DMS79 (cell line): Measurements from ENCODE around the gene NIPAL4.

Source experiments
- DNase-seq: peaks from one replicate; lab custom pipeline; 2025; lab: John Stamatoyannopoulos, UW

NIPAL4 gene

DNA sequence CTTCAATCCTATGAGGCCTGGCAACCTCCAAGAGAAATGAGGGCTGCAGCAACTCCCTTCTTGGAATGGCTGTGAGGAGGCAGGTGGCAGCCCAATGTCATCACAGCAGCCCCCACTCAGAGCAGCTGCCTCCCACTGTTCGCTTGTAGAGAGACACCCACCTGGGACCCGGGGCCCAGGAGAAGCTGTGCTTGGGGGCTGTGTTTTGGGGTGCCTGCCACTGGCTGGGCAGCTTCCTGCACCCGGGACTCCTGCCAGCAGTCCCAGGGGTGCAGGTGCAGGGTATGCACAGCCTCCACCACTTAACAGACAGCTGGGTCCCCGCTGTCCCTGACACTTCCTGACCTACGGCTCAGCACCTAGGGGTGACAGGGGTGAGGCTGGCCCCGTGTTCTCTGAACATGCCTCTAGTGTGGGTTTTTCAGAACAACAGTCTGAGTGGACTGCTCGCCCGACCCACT, 26.2 kb downstream of the NIPAL4 start:
- no peak for DNase-seq

DNA sequence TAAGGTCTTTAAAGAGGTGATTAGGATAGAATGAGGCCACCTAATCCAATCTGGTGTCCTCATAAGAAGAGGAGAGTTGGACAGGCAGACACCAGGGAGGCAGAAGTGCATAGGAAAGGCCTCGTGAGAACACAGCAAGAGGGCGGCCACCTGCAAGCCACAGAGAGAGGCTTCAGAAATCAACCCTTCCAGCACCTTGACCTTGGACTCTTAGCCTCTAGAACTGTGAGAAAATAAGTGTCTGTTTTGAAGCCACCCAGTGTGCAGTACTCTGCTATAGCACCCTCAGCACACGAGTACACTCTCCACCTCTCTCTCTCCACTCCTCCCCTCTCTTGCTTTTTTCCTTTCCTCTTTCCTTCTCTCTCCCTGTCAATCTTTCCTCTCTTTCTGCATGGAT, 26.8 kb downstream of the NIPAL4 start:
- no peak for DNase-seq

DNA sequence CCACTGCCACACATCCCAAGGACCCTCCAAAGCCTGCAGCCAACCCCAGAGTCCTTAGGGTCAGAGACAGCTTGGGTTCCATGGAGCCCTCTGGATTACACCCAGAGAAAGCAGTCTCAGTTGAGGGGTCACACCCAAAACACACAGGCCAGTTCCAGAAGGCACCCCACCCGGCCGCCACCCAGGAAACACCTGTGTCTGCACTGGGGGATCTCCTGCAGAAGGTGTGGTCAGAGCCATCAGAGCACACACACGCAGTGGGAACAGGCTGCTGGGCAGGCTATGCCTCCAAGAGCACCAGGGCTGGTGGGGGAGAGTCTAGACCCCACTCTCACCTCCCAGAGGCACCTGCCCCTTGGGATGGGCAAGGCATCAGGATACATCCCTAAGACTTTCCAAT, 27.3 kb downstream of the NIPAL4 start:
- no peak for DNase-seq

DNA sequence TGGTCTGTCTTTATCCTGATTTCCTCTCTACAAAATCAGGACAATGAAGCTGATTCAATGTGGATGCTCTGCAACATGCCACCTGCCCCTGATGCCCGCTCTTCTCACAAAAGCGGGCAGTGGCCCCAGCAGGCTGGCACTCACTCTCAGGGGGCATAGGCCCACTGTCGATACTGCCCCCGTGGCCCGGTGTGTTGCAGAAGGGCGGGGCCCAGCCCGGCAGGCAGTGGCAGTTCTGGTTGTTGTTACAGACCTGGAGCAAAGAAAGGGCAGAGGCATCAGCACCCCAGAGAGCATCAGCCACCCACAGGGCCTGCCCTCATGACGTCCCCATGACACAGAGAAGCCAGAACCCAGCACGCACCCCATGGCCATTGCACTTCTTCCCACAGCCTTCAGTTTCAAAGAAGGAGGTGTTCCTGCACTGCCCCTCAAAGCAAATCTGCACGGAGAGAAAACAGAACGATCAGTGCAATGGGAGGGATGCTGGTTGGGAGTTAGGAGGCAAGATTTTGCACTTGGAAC, 31.5 kb downstream of the NIPAL4 start:
- no peak for DNase-seq

DNA sequence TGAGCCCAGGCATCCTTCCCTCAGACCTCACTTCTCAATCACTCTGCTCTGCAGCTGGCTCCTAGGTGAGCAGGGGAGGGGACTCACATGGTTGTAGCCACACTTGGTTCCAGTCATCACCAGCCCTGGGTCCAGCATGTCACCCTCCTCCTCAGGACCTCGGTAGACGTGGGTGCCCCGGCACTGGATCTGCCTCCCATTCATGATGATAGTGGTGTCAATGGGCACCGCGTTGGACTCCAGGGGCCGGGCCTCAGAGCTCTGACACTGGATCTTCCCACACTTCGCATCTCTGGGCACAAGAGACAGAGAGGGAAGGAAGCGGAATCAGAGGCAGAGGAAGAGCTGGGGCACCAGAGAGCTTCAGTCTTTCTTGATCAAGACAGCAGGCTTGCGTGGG, 32.9 kb downstream of the NIPAL4 start:
- no peak for DNase-seq

DNA sequence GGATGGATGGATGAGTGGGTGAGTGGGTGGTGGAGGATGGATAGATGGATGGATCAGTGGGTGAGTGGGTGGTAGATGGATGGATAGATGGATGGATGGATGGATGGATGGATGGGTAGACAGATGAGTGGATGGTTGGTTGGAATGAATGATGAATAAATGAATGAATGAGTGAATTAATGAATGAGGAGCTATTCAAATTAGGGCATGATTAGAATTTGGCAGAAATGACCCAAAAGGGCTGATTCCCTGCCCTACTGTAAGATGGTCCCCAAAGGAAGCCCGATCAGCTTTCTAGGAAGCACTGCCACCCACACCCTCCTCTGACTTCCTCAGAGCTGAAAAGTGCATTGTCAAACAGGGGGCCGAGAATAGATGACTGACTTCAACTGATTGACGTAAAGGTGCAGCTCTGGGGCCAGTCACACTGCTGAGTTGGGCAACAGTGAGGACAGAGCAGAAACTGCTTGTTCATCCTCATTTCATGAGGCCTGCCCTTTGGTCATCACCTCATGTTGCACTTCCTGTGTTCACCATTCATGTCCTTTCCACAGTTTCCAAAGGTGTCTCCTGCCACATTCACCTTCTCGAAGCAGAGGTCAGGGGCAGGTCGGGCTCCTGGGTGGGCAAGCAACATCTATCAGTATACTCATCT, 34.3 kb downstream of the NIPAL4 start:
- DNase-seq: no peak

DNA sequence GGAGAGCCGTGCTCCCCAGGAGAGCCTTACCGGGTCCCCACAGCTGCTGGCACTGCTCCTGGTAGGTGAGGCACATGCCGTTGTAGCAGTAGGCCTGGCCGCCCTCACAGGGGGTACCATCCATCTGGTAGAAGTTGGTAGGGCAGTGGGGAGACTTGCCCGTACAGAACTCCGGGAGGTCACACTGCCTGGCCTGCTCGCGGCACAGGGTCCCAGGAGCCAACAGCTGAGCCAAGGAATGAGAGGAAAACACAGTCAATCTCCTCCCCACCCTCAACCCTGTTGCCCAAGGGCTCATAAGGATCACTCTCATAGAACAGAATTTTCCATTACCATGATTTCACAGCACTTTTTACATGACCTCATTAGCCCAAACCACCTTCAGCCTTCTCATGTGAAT, 36.9 kb downstream of the NIPAL4 start:
- DNase-seq: no peak

DNA sequence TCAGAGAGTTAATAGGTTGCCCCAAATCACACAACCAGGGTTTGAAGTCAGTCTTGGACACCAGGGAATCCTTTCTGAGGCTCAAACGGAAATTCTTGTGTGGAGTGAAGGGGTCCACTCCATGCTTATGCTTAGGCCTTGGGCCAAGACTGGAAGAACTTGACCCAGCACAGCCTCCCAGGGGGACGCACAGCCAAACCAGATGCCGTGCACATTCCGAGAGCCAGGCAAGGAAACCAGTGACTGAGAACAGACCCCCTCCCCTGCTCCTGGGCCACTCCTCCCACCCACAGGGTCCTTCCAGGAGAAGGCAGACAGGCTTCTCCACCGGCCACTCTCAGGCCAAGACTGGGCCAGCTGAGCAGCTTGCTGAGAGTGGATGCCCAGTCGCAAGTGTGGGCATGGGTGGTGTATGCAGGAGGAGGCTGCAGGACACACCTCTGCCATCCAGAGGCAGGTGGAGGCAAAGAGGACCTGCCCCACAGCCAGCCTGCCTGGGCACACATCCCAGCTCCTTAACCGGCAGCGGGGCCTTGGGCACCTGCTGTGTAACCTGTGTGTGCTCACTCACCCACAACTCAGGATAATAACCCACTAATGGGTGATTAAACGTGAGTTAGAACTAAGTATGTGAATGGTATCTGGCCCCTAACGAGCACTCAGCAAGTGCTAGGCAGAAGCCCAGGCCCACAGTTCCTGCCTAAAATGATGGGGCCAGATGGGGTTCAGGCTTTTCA, 38.0 kb downstream of the NIPAL4 start:
- peak; percentile 49 for DNase-seq

DNA sequence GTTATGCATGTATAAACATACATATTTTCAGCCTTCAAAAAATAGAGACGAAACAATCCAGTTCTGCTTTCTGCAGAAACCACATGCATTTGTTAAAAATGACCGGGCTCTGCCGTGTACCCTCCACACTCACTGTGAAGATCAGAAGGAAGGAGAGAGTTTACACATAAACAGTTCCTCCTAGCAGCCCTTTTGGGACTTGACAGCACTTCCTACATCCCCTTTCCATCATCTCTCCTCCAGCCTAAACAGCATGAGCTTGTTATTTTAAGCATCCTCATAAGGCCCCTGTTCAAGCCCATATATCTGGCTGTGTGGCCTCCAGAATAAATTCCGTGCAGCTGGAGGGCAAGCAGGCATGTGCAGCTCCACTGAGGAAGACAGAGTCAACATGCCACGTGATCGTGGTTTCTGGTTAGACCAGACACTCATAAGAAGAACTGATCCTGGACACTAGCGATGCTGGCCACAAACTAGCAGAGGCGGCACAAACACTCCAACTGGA, 42.2 kb downstream of the NIPAL4 start:
- no peak for DNase-seq

DNA sequence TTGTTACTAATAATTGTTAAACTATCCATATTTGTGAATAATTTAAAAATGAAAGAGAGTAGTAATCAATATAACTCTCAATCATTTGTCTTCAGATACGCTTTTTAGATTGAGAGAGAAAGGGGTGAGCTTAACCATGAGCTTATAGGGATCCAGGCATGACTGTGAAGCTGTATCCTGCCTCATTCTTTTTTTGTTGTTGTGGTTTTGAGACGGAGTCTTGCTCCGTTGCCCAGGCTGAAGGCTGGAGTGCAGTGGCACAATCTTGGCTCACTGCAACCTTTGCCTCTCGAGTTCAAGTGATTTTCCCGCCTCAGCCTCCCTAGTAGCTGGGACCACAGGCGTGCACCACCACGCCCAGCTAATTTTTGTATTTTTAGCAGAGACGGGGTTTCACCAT, 44.0 kb downstream of the NIPAL4 start:
- no peak for DNase-seq

DNA sequence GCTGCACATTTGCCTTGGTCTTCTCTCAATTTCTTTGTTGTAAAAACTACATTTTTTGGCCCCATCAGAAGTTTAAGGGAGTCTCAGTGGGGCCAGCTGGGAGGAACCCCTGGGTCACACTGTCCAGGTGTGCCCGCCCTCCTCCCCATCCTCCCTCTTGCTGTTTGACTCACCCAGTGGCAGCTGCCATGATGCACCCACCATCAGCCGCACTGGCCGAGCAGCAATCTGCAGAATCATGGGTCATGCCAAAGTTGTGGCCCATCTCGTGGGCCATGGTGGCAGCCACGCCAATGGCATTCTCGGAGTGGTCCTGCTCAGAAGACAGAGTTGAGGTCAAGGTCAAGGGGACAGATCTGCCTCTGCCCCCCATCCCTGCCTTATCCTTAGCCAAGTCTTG, 45.5 kb downstream of the NIPAL4 start:
- no peak for DNase-seq

DNA sequence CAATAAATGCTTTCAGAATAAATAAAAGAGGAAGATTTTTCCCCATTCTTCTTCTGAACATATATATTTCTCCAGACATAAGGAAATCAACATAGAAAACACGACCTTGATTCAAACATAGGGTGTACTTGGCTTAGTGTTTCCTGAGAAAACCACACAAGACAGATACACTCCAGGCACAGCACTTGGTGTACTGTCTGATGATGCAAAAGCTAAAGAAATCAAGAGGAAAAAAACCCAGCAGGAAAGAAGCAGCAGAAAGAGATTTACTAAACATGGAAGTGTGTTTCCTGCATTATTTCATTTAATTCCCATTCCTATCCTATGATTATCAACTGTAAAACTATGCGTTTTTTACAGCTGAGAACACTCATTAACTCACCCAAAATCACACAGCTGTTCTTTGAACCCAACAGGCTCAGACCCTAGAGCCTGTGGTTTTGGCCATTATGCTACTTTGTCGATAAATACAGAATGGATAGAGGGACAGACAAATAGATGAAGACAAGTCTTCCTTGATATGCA, 46.1 kb downstream of the NIPAL4 start:
- DNase-seq: no peak

DNA sequence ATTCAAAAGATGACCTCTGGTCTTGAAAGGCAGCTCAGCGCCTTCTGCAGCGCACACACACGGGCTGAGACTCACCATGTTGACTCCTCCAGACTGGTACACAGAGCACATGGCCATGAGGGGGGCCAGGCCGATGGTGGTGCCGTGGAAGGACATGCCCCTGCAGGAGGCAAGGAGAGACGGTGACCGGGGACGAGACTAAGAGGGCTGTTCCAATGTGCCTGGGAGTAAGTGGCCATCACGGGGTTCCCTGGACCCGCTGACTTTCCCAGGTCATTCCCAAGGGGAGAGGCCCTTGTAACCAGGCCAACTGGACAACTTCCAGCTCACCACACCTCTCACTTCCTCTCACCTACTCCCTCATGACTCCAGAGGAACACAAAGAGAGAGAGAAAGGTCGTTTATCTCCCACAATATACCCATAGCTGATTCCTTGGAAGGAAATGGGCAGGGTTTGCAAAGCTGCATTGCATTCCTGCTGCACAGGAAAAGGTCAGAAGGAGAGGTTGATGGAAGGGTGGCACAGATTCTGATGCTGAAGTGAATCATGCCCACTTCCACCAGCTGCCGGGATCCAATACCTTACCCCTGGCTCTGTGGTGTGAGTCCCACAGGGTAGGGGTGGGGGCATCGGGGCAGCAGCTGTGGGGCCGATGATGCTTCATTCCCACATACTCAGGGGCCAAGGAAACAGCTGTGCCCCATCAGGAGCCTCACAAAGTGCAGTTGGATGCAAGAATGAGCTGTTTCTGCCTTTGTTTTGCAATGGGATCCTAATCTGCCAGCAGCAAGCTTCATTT, 47.2 kb downstream of the NIPAL4 start:
- no peak for DNase-seq

DNA sequence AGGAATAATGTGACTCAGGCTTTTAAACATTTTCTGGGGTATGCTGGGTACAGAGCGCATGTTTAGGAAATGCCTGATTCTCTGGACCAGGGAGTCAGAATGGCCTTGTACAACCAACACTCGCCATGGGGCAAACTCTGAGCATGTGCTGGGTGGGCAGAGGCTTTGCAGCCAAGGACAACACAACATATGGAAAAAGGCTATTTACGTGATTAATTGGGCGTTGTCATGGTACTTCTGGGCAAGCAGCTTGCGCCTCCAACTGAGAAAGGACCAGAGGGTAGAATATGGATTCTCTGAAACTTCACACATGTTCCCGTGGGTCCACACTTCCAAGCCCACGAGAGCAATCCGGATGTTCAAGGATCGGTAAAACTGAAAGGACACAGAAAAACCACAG, 49.1 kb downstream of the NIPAL4 start:
- no peak for DNase-seq

DNA sequence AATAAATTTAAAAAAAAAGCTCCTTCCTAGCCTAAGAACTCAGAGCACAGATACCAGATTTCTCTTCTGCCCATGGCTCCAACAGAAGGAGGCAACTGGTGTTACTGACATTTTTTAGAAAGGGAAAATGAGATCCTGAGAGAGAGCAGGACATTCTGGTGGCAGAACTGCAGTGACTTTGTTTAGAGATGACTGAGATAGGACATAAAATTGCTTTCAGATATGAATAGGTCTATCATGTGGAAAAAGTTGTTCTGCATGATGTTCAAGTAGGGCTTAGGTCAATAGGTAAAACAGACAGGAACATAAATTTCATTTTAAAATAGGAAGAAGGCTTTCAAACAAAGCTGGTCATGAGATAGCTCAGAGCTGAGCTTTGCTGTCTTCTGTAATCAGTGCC, 49.6 kb downstream of the NIPAL4 start:
- DNase-seq: no peak

DNA sequence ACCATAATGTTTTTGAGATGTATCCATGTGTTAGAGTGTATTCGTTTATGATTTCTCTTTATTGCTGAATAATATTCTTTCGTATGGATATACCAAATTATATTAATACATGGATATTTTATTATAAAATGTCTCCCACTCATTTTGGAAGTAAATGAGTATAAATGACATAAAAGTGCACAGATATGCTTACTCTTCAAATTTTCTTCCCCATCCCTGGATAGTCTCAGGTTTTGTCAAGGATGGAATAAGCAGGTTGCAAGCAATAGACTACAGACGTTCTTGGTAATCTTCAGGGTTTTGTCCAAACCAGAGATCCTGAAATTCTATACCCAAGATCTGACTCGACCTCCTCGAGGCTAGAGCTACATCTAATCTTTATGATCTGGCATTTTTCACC, 50.7 kb downstream of the NIPAL4 start:
- no peak for DNase-seq

DNA sequence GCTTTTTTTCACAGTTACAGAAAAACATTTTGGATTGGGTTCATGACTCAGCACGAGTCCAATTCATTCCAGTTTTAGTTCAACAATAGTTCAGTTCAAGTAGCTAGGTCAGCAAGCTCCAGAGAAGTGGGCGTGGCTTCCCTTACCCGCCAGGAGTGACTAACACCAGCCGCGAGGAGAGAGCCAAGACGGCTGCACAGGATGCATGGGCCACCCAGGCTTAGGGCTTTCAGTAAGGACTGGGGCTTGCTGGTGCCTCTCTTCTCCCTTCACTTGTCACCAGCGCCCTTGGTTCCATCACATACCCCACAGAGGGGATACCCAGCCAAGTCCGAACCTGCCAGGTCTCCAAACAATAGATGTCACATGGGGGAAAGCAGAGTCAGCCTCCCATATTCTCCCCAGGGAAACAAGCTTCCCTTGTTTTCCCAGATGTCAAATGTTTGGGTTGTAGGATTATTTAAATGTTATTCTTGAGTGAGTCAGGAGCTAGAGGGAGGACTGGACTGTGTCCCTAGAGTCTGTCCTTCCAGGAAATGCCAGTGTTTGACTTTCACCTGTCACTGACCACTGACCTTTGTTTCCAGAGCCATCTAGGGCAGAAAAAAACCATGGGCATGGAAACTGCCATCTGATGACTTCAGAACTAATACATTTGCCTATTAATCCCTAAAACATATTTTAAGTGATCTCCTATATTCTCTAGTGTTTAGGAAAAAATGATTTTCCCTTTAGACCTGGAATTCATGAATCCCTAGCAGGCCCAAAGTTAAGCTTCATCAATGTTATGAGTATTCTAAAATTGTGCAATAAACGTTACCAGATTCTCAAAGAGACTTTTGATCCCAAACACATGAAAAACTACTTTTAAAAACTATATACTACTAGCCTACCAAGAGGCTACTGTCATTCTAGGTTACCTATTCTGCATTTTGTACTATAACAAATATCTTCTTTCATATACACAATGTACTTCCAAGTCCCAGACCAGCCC, 51.9 kb downstream of the NIPAL4 start:
- no peak for DNase-seq

DNA sequence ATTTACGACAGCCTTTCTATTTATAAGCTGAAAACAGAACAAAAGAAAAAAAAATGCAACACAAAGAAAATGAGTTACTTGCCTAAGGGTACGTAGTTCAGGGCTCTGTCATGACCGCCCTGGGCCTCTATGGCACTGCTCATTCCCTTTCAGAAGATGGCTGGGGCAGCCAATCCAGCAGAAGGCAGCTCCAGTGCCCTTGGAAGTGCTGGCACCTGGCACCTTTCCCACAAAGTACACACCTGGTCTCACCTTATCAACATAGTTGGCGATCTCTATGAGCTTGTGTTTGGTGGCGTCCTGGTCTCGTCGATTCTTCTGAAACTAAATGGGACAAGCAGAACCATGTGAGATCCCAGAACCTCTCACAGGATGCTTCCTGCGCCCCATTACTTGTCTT, 53.2 kb downstream of the NIPAL4 start:
- no peak for DNase-seq

DNA sequence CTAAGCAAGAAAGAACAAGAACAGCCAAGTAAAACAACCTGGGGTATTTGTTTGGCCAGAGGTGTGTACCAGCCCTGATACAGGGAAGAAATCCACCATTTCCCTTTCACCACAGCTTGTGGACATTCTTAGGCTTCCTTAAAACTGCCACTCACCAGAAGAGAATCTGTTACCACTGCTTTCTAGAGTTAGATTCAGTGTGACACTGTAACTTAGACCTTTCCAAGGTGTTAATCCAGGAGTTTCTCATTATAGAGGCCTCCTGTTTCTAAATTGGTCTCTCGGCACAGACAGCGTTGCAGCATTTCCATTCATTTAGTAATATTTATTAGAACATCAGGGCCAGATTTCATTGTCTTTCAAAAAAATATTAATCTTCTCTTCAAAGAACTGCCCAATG, 55.0 kb downstream of the NIPAL4 start:
- DNase-seq: no peak

DNA sequence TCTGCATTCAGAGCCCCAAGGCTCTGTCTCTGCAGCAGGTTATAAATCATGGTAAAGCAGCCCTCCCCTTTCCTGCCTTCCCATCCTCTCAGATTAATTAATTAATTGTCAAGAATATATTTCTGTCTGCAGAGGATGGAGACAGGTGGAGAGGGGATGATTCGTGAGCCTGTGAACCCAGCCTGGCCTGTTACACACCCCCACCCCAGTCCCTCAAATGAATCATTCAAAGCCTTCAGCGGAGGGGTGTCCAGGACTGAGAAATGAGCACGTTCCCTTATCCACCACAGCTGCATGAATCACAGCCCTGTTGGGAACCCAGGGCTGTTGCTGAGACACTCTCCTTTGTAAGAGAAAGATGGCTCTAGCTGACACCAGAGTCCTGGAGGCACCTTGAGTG, 56.0 kb downstream of the NIPAL4 start:
- DNase-seq: no peak
